ENCODE measurements around the gene SDF2. TPM values are rescaled to one million over a fixed set of nuclear protein-coding genes. Genes with fewer than 3 reads are reported as not detected.

Gene SDF2
- total and polyA plus RNA-seq, 10 of the 15 experiments (the other 5 are each of a cell fraction or from before 2014, with no cell fraction given) = 29.8 to 81.0 (median 41.5) TPM

DNA sequence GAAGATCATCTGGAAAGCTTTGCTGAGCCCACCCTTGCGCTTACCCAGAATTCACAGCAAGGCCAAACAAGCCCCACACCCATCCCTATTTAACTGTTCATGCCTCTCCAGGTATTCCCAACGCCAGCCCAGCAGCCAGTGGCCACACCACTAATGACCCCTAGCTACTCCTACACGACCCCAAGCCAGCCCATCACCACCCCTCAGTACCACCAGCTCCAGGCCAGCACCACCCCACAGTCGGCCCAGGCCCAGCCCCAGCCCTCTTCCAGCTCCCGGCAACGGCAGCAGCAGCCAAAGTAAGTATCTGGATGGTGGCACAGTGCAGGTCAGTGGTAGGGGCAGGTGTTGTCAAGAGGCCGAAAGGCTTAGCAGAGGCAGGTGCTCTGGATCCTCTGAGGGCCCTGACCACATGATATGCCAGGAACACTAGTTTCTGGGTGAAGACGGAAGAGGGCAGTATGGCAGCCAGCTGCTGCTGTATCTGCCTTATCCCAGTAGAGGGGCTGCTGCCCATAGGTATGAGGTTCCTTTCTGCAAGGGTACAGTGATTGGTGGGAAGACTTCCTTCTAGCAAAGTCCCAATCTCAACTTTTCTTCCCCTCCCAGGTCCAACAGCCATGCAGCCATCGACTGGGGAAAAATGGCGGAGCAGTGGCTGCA is 39.3 kb upstream of the SDF2 start:
- CTCF ChIA-PET = no interaction called here
- SMC1A ChIA-PET (ENCODE audit: uncharacterized antibody, unreplicated experiment) = no interaction called here
- WGBS (ENCODE audit: insufficient coverage, insufficient replicate concordance, low lambda C conversion rate, missing lambda C conversion rate) = 91% methylated on average over 10 of the region's 10 CpGs
- POLR2A ChIA-PET = no interaction called here
- no peak for ATAC-seq
- no peak for DNase-seq (ENCODE audit: low read depth, low spot score)
- no TSS peak for BruUV-seq (replicated peaks)
- in situ Hi-C loops (cut with MboI) (no loop called here), intact Hi-C loops (cut with micrococcal nuclease; ENCODE audit: unreplicated experiment) (no loop called here)
- Histone ChIP-seq H3K9me3 (replicated peaks; ENCODE audit: control insufficient read depth, insufficient read depth, low read length) (no peaks in the 10 kb centered on the region), H3K4me1 (ENCODE audit: control insufficient read depth, insufficient read depth, low read length) (no peaks in the 10 kb centered on the region), H3K79me2 (ENCODE audit: control insufficient read depth, insufficient read depth, low read length) (no peaks in the 10 kb centered on the region), H4K20me1 (ENCODE audit: control insufficient read depth, insufficient read depth) (no peaks in the 10 kb centered on the region), H3K9ac (ENCODE audit: control insufficient read depth, insufficient read depth, low read length) (no peak overlapping the region), H3K4me2 (ENCODE audit: control insufficient read depth, insufficient read depth) (no peak overlapping the region), H3K27me3 (replicated peaks in 1 of 2; ENCODE audit: control insufficient read depth in 2 of 2, insufficient read depth in 2 of 2, low read length in 1 of 2) (no peaks in the 10 kb centered on the region), H3K4me3 (no peak overlapping the region), H2AFZ (ENCODE audit: control insufficient read depth, low read depth, low read length) (no peak overlapping the region), H3K27ac (ENCODE audit: control insufficient read depth, insufficient read depth) (no peak overlapping the region), H3K36me3 (ENCODE audit: control insufficient read depth in 2 of 2, insufficient read depth in 2 of 2, low read length in 1 of 2) (peaks cover 21 to 51% of the 10 kb centered on the region in 2 experiments; a peak in 3 of 4 replicates)
- no peak for TF ChIP-seq NFIC (IDR thresholded peaks at IDR 0.05; ENCODE audit: low read depth, low read length)
- no peak for TF ChIP-seq EZH2 (IDR thresholded peaks at IDR 0.05; ENCODE audit: borderline replicate concordance, control insufficient read depth, low read depth, low read length)
- no peak for TF ChIP-seq HDGF (IDR thresholded peaks at IDR 0.05)
- no peak for TF ChIP-seq NFYB (IDR thresholded peaks at IDR 0.05; ENCODE audit: insufficient read depth, low read depth, low read length)
- no peak for TF ChIP-seq ZNF622 (IDR thresholded peaks at IDR 0.05)
- no peak for TF ChIP-seq CREB1 (IDR thresholded peaks at IDR 0.05; ENCODE audit: low read depth)
- TF ChIP-seq RAD21 (IDR thresholded peaks at IDR 0.05; ENCODE audit: insufficient read depth, low read depth, low read length) = no peak
- TF ChIP-seq, protein P1, sequence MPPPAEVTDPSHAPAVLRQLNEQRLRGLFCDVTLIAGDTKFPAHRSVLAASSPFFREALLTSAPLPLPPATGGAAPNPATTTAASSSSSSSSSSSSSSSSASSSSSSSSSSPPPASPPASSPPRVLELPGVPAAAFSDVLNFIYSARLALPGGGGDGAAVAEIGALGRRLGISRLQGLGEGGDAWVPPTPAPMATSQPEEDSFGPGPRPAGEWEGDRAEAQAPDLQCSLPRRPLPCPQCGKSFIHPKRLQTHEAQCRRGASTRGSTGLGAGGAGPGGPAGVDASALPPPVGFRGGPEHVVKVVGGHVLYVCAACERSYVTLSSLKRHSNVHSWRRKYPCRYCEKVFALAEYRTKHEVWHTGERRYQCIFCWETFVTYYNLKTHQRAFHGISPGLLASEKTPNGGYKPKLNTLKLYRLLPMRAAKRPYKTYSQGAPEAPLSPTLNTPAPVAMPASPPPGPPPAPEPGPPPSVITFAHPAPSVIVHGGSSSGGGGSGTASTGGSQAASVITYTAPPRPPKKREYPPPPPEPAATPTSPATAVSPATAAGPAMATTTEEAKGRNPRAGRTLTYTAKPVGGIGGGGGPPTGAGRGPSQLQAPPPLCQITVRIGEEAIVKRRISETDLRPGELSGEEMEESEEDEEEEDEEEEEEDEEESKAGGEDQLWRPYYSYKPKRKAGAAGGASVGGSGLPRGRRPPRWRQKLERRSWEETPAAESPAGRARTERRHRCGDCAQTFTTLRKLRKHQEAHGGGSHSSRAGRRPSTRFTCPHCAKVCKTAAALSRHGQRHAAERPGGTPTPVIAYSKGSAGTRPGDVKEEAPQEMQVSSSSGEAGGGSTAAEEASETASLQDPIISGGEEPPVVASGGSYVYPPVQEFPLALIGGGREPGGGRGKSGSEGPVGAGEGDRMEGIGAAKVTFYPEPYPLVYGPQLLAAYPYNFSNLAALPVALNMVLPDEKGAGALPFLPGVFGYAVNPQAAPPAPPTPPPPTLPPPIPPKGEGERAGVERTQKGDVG (CRISPR knock-in tag; IDR thresholded peaks at IDR 0.05) = no peak
- RAD21 ChIA-PET (ENCODE audit: unreplicated experiment) = no interaction called here
- no peak for FAIRE-seq

Data from GM12878 (cell line).